Upper lobe of left lung (tissue), 6 donors: ENCODE results near the gene AGA. TPM values are rescaled to one million over a fixed set of nuclear protein-coding genes. Genes with fewer than 3 reads are reported as not detected.

Source experiments
- ATAC-seq, 2 donors: fragments of 200-7000 bp; cut with Tn5 transposase; one replicate each; pipeline ENCODE4 v1.9.1; 2022; ENCODE audit warnings: mild to moderate bottlenecking in 2 of 2, moderate library complexity in 2 of 2; ENCODE audit not compliant: low FRiP score in 2 of 2
- DNase-seq, 2 donors: peaks; one replicate each; pipeline ENCODE4 v3.0.0-alpha.2; 2019 to 2020
- H3K27ac ChIP-seq, 4 donors: fragments of 200-600 bp; sonication (generic); one replicate each; pipeline ENCODE4 v1.5.1; 2016 to 2019
- H3K27me3 ChIP-seq, 4 donors: fragments of 200-600 bp; sonication (generic); one replicate each; pipeline ENCODE4 v1.5.1; 2017 to 2019
- H3K36me3 ChIP-seq, 4 donors: fragments of 200-600 bp; sonication (generic); one replicate each; pipeline ENCODE4 v1.5.1; 2016 to 2019
- H3K4me1 ChIP-seq, 4 donors: fragments of 200-600 bp; sonication (generic); one replicate each; pipeline ENCODE4 v1.5.1; 2018 to 2019
- H3K4me3 ChIP-seq, 4 donors: fragments of 200-600 bp; sonication (generic); one replicate each; pipeline ENCODE4 v1.5.1; 2017 to 2019; ENCODE audit warnings: mild to moderate bottlenecking in 2 of 4, moderate library complexity in 1 of 4
- H3K9me3 ChIP-seq, 4 donors: fragments of 200-600 bp; sonication (generic); one replicate each; pipeline ENCODE4 v1.5.1; 2018 to 2019
- CTCF ChIP-seq, 6 experiments: fragments of 450-650 bp in 4 of 6; fragments of 200-600 bp in 2 of 6; sonication (generic) in 2 of 6; IDR thresholded peaks; one replicate each; pipeline ENCODE4 v1.5.1; 2016 to 2019; ENCODE audit warnings: antibody characterized with exemption in 6 of 6
- EP300 ChIP-seq, 4 donors: sonication (generic); formaldehyde crosslinking; IDR thresholded peaks; one replicate each; pipeline ENCODE4 v1.5.1; 2017; ENCODE audit warnings: antibody characterized with exemption in 4 of 4, control low read depth in 2 of 4
- POLR2A ChIP-seq, 4 donors: fragments of 450-650 bp; IDR thresholded peaks; one replicate each; pipeline ENCODE4 v1.5.1; 2016 to 2017; ENCODE audit warnings: antibody characterized with exemption in 4 of 4, mild to moderate bottlenecking in 2 of 4
- POLR2AphosphoS5 ChIP-seq, 2 donors: sonication (generic); formaldehyde crosslinking; IDR thresholded peaks; one replicate each; pipeline ENCODE4 v1.5.1; 2017; ENCODE audit warnings: antibody characterized with exemption in 2 of 2
- WGBS, 2 donors: methylation state at CpG; one replicate each; pipeline ENCODE4 v1.1.5; 2017 to 2018; 5-methylcytosine and 5-hydroxymethylcytosine counted together
- total RNA-seq, 6 donors: library from RNA; depleted of rRNA in 4 of 6; stranded (reverse); fragments of >200 nt in 4 of 6; gene quantifications; one replicate each; pipeline versions ENCODE4 v1.1.0 to v1.2.1, GENCODE V29; 2016 to 2021
- donor health status: DM: no; HTN: no; CAD: no; lungs with moderate emphysema.
- donor health status: DM: no; HTN: yes; CAD: no; lungs with severe emphysema.

AGA gene
- total RNA-seq, 6 donors from 2014 or later: 13.0 to 32.1 (median 25.9) TPM

- H3K27ac ChIP-seq: no peak overlapping the region
- DNase-seq (no peak), ATAC-seq (no peak)
- H3K4me3 ChIP-seq: no peak overlapping the region
- H3K27me3 ChIP-seq: no peaks in the 10 kb centered on the region
- H3K36me3 ChIP-seq: no peaks in the 10 kb centered on the region
- WGBS, 2 donors: 83 to 91% methylated on average over 1 of the region's 1 CpG
- no peaks in the 10 kb centered on the region for H3K4me1 ChIP-seq
- no peak for TF ChIP-seq POLR2A (IDR thresholded peaks at IDR 0.05)
- no peak for TF ChIP-seq CTCF (IDR thresholded peaks at IDR 0.05)
- no peak for TF ChIP-seq POLR2AphosphoS5 (IDR thresholded peaks at IDR 0.05)
- no peak for TF ChIP-seq EP300 (IDR thresholded peaks at IDR 0.05)
- H3K9me3 ChIP-seq: no peaks in the 10 kb centered on the region
Measured at GRCh38 chr4:177451108-177451500, 8.9 kb upstream of the AGA start.

GRCh38 chr4:177450426-177451107 lies 8.3 kb upstream of the AGA start:
- 82 to 88% methylated on average over 4 of the region's 4 CpGs for WGBS, 2 donors
- no peak for TF ChIP-seq POLR2AphosphoS5 (IDR thresholded peaks at IDR 0.05)
- TF ChIP-seq CTCF (IDR thresholded peaks at IDR 0.05): no peak
- no peak for TF ChIP-seq POLR2A (IDR thresholded peaks at IDR 0.05)
- no peak for TF ChIP-seq EP300 (IDR thresholded peaks at IDR 0.05)
- no peaks in the 10 kb centered on the region for H3K9me3 ChIP-seq
- H3K4me1 ChIP-seq: no peaks in the 10 kb centered on the region
- DNase-seq: no peak
- H3K27me3 ChIP-seq: no peaks in the 10 kb centered on the region
- H3K36me3 ChIP-seq: no peaks in the 10 kb centered on the region
- no peak overlapping the region for H3K27ac ChIP-seq
- H3K4me3 ChIP-seq: no peak overlapping the region
- no peak for ATAC-seq

- no peak overlapping the region for H3K27ac ChIP-seq
- WGBS, 2 donors: 71 to 96% methylated on average over 1 of the region's 1 CpG
- no peaks in the 10 kb centered on the region for H3K36me3 ChIP-seq
- no peaks in the 10 kb centered on the region for H3K9me3 ChIP-seq
- ATAC-seq (no peak), DNase-seq (no peak)
- TF ChIP-seq EP300 (IDR thresholded peaks at IDR 0.05) (no peak), POLR2A (IDR thresholded peaks at IDR 0.05) (no peak), CTCF (IDR thresholded peaks at IDR 0.05) (no peak), POLR2AphosphoS5 (IDR thresholded peaks at IDR 0.05) (no peak)
- H3K27me3 ChIP-seq: no peaks in the 10 kb centered on the region
- H3K4me3 ChIP-seq: no peak overlapping the region
- H3K4me1 ChIP-seq: no peaks in the 10 kb centered on the region
Measured at GRCh38 chr4:177448850-177449249, 6.6 kb upstream of the AGA start.

- 54 to 56% methylated on average over 1 of the region's 1 CpG for WGBS, 2 donors
- no peak for ATAC-seq
- Histone ChIP-seq H3K27me3 (no peaks in the 10 kb centered on the region), H3K4me3 (no peak overlapping the region), H3K9me3 (no peaks in the 10 kb centered on the region), H3K36me3 (no peaks in the 10 kb centered on the region), H3K4me1 (peaks cover 0 to 6% (median 2%) of the 10 kb centered on the region in 4 donors), H3K27ac (no peak overlapping the region)
- no peak for TF ChIP-seq POLR2AphosphoS5 (IDR thresholded peaks at IDR 0.05)
- TF ChIP-seq EP300 (IDR thresholded peaks at IDR 0.05): no peak
- TF ChIP-seq CTCF (IDR thresholded peaks at IDR 0.05): no peak
- TF ChIP-seq POLR2A (IDR thresholded peaks at IDR 0.05): no peak
- DNase-seq: no peak
Measured at GRCh38 chr4:177447417-177448004, 5.3 kb upstream of the AGA start.

- Histone ChIP-seq H3K36me3 (no peaks in the 10 kb centered on the region), H3K9me3 (no peaks in the 10 kb centered on the region), H3K27ac (no peak overlapping the region), H3K4me1 (peaks cover under 1 to 6% (median 4%) of the 10 kb centered on the region in 4 donors), H3K27me3 (no peaks in the 10 kb centered on the region), H3K4me3 (no peak overlapping the region)
- TF ChIP-seq POLR2AphosphoS5 (IDR thresholded peaks at IDR 0.05): no peak
- no peak for TF ChIP-seq POLR2A (IDR thresholded peaks at IDR 0.05)
- TF ChIP-seq CTCF (IDR thresholded peaks at IDR 0.05): no peak
- TF ChIP-seq EP300 (IDR thresholded peaks at IDR 0.05): no peak
- WGBS, 2 donors: 88% methylated on average over 2 of the region's 2 CpGs
- DNase-seq (no peak), ATAC-seq (no peak)
Measured at GRCh38 chr4:177446586-177446985, 4.3 kb upstream of the AGA start.
